C4-2B (cell line): ENCODE results near the gene PLEKHS1.

Experiments
- CTCF ChIP-seq: fragments of 450-650 bp; conservative IDR thresholded peaks from 2 replicates; pipeline ENCODE4 v1.5.1; 2017; ENCODE audit warnings: mild to moderate bottlenecking
- ZFX ChIP-seq: fragments of 450-650 bp; IDR thresholded peaks from 2 replicates; pipeline ENCODE4 v1.6.1; 2017

DNA sequence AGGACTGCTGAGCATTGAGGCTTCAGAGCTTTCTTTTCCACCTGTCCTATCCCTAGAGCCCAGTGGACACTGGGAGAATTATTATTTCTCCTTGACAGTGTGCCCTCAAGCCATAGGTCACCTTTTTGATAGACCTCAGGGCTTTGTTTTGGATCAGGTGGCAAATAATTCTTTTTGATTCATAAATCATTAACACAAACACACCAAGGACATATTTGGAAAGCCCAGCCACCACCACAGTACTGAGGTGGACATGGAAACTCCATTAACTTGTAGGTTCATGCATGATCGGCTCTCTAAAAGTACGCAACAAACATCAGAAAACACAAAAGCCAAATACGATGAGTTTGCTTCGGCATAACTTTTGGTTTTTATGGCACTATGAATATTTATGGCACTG lies 17.8 kb upstream of the PLEKHS1 start:
- TF ChIP-seq CTCF, result no peak
- TF ChIP-seq ZFX, result no peak
